8988T (cell line): ENCODE results near the gene TMEM255B.
"Not testable (repeated sequence)": the region's sequence is repeated elsewhere in the genome, so short reads cannot be mapped to it uniquely, and the experiment has no call there.

Experiments
- DNase-seq: peaks from one replicate; pipeline ENCODE4 v3.0.0; 2011

The TMEM255B gene

DNA sequence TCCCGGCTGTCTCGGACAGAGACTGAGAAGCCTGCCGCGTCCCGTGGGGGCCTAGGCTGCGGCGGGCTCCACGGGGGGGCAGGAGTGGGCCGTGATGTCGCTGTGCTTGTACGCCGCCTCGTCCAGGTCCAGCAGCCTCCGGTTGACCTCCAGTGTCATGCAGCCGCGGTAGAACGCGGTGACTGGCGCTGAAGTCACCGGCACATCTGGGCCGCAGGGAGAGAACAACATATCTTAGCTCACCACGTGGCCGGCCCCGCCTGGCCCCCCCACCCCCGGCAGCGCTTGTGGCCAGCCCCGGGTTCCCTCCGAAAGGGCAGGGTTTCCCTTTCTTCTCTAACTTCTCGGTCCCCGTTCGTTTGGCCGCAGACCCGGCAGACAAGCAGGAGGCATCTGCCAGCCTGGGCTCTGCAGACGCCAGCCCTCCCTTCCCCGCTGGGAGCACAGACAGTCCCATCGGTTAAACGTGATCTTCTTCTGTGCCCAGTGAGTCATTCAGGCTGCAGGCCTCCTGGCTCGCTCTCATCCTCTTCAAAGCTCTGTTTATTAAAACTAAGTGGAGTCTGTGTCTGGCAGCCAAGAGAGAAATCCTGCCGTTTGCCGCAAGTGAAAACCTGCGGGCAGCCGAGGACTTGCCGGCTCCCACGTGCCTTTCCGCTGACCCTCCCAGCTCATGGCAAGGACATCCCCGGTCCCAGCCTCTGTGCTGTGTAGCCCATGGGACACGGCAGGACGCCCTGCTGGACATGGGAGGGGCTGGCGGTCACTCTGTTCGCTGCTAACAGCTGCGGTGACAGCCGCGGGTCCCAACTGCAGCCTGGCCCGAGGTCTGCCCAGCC lies 62.0 kb downstream of the TMEM255B start:
- DNase-seq = no peak

DNA sequence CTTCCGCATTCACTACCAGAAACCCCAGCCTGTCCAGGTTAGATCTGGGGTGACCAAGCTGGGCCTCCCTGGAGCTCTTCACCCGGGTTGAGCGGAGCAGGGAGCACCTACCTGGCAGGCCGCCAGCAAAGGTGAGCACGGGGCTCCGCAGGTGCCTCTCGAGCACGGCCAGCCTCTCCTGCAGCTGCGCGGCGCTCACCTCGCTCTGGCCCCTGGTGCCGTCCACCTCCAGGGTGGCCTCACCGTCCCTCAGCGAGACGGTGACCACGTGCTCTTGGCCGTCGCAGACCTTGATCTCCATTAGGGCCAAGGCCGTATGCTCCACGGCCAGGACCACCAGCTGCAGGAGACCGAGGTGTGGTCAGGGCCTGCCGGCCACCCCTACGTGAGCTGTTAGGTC lies 62.8 kb downstream of the TMEM255B start:
- no peak for DNase-seq

DNA sequence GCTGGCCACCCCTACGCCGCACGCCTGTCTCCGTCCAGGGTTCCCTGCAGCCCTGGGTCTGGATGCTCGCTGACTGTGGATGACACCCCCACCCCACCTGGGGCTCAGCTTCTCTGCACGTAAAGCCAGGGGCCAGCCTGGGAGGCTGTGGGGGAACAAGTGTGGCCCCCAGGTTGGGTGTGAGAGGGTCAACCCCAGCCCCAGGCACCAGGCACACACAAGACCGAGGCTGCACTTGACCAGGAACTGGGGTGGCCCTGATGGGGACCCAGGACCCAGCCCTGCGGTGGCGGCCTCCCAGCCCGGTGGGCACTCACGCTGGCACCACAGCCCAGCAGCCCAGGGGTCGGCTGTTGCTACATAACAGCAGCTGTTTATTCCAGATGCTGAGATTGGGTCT lies 63.2 kb downstream of the TMEM255B start:
- DNase-seq = no peak

DNA sequence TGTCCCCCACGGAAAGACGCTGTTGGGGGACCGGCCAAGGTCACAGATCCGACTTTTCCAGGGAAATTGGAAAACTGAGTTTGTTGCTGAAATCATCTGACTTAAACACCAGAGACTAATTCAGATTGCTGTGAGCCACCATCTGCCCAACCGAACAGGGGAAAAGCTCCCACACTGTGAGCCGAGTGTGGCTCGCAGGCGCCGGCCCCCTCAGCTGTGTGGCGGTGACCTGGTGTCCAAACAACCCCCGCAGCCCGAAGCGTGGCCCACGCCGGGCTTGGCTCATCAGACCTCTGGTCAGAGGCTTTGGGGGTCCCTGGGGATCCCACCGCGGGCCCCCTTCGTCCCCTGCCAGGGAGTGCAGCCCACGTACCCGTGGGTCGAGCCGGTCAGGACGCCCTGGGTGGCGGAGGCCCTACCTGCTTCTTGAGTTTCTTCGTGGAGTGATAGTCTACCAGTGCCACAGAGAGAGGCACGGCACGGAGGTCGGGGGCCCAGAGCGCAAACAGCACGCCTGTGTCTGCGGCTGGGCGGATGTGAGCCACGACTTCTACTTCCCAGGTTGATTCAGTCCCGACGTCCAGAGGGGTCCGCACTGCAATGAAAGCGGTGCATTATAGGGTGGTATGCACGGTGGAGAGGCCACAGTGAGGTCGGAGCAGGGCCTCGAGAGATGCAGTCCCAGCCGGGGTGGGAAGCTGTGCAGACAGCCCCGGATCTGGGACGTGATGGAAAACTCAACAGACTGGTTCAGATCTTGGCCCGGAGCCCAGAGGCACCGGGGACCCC lies 64.1 kb downstream of the TMEM255B start:
- DNase-seq = no peak

DNA sequence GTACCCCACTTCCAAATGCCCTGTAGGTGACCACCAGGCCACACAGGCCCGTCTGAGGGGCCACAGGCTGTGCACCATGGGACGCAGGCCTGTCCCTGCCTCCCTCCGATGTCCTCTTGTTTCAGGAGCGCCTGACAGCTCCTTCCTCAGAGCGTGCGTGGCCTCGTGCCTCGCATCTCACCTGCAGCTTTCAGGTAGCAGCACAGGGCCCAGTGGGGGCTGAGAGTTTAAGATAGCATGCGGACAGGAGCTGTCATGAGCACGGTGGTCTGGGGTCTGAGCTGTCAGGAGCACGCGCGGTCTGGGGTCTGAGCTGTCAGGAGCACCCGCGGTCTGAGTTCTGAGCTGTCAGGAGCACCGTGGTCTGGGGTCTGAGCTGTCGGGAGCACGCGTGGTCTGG lies 64.7 kb downstream of the TMEM255B start:
- no peak for DNase-seq

DNA sequence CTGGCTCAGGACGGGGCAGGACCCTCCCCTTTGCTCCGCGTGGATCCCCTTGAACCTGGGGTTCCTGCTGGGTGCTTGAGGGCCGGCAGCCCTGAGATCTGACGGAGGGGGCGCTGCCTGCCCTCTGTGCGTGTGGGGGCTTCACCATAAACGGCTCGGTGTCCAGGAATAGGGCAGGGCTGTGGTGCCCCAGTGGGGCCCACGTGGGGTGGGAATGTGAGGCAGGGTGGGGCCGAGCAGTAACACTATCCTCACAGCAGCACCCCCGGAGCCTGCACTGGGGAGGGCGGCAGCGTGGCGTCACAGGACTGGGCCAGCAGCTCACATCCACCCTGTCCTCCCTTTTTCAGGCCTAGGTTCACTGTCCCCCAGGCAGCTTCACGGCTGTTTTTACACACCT lies 66.8 kb downstream of the TMEM255B start:
- no peak for DNase-seq

DNA sequence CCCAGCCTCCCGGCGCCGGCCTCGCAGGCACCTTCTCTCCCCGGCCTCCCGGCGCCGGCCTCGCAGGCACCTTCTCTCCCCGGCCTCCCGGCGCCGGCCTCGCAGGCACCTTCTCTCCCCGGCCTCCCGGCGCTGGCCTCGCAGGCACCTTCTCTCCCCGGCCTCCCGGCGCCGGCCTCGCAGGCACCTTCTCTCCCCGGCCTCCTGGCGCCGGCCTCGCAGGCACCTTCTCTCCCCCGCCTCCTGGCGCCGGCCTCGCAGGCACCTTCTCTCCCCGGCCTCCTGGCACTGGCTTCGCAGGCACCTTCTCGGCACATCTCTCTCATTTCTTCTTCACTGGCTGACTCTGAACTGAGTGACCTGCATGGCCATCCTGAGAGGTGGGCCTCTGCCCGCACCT lies 67.4 kb downstream of the TMEM255B start:
- not testable (repeated sequence) for DNase-seq

DNA sequence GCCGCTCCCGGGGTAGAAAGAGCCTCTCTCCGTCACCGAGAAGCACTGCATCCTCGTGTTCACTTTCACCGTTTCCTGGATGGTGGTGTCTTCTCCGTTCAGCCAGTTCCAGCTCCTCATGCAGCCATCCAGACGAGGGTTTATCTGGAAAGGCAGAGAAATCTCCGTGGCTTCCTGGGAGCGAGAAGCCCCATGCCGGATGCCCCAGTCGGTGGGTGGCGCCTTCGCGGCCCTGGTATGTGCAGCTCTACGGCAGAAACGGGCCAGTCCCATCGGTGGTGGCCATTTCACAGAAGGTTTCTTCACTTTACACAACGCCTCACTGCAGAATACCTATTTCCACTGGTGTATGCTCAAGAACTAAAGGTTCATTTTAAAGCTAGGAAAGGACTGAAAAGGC lies 68.0 kb downstream of the TMEM255B start:
- no peak for DNase-seq

DNA sequence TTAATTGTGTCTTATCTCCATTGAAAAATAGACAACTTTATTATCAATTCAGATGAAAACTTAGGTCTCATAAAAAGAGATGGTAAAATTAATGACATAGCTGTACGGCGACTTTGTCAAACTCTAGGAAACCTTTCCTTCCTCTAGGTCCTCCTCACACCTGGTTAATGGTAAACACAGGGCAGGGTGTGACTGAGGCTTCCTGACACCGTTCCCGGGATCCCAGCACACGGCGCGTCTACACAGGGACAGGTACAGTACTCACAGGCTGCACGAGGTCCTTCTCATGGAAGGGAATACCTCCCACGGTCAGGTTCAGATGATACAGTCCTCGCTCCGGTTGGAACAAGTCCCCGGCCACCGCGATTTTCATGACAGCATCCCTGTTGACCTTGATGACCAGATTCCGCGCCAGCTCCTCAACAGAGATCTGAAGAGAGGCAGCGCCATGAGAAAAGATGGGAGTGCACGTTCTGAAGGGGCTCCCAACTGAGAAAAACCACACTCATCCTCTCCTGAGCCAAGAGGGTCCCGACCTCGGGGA lies 69.3 kb downstream of the TMEM255B start:
- no peak for DNase-seq

DNA sequence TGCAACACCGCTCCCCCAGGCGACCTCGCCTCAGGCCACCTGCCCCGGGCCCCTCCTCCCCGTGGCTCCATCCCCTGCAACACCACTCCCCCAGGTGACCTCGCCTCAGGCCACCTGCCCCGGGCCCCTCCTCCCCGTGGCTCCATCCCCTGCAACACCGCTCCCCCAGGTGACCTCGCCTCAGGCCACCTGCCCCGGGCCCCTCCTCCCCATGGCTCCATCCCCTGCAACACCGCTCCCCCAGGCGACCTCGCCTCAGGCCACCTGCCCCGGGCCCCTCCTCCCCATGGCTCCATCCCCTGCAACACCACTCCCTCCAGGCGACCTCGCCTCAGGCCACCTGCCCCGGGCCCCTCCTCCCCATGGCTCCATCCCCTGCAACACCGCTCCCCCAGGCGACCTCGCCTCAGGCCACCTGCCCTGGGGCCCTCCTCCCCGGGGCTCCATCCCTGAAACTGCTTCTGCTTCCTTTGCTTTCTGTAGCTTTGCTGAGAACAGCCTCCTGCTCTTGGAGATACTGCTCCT lies 71.5 kb downstream of the TMEM255B start:
- DNase-seq = not testable (repeated sequence)

DNA sequence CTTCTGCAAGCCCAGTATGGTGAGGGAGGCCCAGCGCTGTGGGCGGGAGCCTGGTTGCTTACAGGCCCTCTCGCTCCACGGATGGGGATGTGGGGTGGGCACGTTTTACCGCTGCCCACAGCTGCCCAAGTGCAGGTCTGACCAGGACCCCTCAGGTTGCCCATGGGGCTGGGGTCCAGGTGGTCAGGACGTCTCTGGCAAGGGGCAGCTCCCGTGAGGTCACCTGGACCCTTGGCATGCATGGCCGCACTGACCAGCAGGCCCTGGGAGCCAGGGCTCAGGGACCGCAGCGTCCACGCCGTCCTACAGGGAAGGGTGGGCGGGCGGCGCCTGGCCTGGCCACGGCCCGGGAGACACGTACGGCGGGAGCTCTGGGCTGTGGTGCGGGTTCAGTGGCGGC lies 72.0 kb downstream of the TMEM255B start:
- DNase-seq = no peak

DNA sequence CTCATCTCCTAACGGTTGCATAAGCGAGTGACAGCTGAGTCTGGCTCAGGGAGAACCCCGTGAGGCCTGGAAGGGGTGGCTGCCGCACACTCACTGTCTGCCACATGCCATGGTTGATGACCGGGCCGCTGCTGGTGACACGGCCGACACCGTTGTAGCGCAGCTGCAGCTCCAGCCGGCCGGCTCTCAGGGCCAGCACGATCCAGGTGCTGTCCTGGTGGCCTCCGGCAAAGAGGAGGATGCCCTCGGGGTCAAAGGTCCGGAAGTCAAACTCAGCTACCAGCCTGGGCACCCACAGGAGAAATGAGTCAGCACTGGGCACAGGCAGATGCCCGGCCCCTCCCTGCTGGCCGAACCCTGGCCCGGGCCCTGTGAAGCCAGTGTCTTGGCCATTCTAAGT lies 73.2 kb downstream of the TMEM255B start:
- DNase-seq = no peak

DNA sequence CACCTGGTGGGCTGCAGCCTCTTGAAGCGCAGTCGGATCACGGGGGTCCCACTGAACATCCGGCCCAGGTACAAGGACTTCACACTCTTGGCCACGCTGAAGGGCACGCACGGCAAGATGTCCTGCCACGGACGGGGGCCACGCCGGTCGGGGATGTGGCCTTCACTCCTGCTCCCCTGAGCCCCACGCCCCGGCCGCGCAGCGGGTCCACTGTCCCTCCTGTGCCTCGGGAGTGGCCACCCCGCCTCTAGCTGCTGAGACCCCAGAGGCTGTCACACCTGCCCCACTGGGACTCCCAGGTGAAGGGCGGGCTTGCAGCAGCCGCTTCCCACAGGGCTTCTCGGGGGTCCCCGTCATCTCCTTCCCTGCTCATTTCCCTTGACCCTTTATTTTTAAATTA lies 73.6 kb downstream of the TMEM255B start:
- no peak for DNase-seq

DNA sequence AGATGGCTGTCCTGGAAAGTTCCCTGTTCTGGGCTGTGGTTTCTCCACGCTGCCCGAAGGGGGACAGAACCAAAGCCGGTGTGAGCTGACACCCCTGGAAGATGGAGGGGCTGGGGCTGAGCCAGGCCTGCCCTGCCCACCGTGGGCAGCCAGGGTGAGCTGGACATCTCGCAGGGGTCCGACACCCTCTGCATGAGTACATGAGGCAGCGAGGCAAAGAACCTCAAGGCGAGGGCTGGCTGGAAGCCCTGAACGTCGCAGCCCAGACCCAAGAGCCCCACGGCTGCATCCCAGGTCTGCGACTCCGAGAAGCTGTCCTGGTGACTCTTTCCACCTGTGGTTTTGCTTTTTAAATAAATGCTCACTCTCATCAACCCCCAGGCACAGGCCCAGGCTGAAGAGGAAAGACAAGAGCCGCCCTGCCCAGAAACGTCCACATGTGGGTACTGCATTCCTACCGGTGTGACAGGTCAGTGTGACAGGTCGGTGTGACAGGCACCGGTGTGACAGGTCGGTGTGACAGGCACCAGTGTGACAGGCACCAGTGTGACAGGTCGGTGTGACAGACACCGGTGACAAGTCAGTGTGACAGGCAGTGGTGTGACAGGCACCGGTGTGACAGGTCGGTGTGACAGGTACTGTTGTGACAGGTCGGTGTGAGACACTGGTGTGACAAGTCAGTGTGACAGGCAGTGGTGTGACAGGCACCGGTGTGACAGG lies 74.2 kb downstream of the TMEM255B start:
- DNase-seq = no peak

DNA sequence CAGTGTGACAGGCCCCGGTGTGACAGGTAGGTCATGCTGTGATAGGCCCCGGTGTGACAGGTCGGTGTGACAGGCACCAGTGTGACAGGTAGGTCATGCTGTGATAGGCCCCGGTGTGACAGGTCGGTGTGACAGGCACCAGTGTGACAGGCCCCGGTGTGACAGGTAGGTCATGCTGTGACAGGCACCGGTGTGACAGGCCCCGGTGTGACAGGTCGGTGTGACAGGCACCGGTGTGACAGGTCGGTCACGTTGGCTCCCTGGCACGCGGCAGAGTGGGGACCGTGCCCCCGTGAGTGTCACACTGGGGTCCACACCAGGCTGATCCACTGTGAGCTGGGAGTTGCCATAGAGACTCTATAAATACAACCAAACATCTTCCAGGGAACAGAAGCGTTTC lies 75.0 kb downstream of the TMEM255B start:
- DNase-seq = not testable (repeated sequence)

DNA sequence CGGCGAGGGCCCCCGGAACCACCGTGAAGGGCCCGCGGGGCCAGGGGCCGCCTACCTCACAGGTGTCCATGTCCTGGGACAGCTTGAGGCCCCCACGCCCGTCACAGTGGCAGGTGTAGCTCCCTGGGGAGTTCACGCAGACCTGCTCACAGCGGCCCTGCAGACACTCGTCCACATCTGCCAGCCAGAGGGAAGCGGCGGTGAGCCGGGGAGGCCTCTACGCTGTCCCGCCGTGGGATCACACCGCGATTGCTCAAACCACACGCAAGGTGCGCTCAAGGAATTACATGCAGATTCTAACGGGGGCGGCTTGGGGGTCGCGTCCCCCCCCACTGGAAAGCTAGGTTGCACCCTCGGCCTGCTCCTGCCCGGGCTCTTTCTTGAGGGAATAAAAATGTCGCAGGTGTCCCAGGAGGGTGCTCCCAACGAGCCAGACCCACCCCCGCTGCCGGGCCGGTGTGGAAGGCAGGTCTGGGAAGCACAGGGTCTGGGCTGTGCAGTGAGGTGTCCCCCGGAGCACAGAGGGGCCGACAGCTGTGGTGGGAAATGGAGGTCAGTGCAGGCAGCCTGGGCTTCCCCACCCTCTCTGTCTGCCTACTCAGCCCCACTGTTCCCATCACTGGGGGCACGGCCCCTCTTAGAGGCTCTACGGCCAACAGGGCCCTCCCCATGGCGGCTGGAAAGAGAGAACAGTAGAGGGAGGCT lies 75.6 kb downstream of the TMEM255B start:
- no peak for DNase-seq

DNA sequence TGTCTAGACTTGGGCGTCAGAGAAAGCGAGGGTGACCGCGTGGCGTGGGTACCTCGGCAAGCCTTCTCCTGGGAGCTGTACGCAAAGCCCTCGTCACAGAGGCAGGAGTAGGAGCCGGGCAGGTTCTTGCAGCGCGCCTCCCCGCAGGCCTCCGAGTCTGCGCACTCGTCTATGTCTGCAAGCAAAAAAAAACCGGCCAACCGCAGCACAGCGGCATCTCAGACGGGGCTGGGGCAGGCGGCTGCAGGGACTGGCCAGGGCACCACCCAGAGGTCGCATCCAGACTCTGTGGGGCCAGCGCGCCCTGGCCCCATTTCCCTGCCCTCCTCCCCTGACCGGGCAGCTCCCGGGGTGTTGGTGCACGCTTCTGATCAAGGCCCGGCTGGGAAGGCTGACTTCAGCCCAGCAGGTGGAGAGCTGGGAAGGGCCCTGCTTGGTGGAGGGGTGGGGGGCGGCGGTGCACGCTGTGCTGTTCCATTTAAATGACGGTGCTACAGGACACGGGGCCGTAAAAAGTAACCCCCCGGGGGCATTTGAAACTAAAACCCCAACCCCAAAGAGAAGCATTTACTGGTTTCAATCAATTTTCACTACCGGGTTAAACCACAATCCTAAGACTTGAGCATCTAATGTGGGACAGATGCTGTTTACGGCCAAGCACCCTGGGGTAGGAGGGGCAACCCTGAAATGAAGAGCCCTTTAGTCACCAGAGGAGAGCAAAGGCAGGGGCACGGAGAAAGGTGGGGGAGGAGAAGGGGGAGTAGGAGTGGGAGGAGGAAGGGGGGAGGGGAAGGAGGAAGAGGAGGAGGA lies 76.6 kb downstream of the TMEM255B start:
- DNase-seq = no peak

DNA sequence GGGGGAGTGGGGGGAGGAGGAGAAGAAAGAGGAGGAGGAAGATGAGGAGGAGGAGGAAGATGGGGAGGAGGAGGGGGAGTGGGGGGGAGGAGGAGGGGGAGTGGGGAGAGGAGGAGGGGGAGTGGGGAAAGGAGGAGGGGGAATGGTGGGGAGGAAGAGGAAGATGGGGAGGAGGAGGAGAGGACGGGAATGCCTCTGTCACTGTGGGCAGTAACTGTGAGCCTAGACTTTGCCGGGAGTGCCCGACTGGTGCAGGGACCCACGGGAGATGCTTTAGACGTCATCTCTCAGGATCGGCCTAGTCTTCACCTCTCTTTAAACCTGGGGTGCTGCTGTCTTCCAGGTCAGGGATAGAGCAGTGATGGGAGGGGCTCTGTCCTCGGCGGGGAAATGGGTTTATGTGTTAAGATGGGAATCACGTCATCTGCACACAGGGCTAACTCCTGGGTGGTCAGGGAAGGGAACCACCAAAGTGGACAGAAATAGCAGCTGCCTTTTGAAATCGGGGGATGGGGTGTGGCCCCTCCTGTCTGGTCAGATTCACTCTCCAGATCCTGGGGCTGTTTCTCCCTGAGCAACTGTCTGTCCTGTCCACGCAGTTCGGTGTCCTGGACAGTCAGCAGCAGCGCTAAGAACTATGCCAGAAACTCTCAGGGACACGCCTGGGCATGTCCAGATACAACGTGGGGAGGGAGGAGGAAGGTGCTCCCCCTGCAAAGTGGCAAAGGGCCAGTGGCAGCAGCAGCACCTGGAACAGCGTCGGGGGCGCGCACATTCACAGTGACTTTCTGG lies 77.9 kb downstream of the TMEM255B start:
- no peak for DNase-seq

DNA sequence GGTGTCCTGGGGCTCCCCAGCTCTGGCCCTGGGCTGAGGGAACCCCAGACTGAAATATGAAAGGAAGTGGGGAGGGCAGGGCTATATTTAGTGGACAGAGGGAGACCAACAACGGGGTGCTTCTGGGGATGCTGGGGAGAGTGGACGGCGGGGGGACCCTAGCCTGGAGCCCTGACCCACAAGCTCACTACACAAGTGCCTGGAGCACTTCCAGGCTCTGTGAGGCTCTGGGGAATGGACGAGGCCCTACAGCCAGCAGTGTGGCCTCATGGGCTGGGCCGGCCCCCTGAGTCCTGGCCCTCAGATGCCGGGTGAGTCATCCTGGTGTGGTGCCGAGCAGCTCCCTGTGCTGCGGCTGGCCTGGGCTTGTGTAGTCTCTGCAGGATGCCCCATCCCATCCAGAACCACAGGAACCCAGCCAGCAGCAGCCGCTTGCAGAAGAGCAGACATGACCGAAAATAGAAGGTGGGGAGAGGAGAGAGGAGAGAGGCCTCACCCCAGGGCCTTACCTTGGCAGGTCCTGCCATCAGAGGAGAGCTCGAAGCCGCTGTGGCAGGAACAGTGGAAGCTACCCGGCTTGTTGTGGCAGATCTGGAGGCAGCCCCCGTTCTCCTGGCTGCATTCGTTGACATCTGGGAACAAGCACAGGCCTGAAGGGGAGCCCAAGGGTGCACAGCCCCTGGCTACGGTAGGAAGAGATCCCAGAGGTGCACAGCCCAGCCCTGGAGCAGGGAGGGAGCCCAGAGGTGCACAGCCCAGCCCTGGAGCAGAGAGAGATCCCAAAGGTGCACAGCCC lies 78.7 kb downstream of the TMEM255B start:
- peak; percentile 88 for DNase-seq

DNA sequence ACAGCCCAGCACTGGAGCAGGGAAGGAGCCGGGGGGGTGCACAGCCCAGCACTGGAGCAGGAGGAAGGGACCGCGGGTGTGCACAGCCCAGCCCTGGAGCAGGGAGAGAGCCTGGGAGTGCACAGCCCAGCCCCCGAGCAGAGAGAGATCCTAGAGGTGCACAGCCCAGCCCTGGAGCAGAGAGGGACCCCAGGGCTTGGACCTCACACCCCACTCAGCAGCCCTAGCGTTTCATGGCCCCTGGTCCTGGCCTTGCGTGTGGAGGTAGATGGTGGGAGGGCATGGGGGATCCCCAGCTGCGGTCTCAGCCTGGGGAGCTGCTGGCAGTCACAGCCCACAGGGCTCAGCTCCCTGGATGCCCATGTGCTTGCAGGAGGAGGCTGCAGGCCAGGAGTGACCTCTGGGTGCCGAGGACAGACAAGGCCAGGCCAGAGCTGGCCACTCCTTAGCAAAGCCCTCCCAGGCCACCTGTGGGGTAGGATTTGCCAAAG lies 79.7 kb downstream of the TMEM255B start:
- no peak for DNase-seq
